Thymus (tissue), 11 donors: Measurements from ENCODE around the gene MICOS13. TPM values are rescaled to one million over a fixed set of nuclear protein-coding genes. Genes with fewer than 3 reads are reported as not detected.
A peak's percentile ranks its signal among the peaks of the same experiment; 100 is the strongest.

Experiments
- DNase-seq, 9 donors: peaks; one replicate each; pipeline ENCODE4 v3.0.0-alpha.2; 2013; ENCODE audit warnings: low spot score in 9 of 9, low read depth in 6 of 9, missing footprints in 1 of 9
- H3K27ac ChIP-seq, 2 donors: one replicate each; pipeline ENCODE4 v1.5.1; 2013; ENCODE audit warnings: control low read depth in 1 of 2, low read depth in 1 of 2, low read length in 1 of 2, mild to moderate bottlenecking in 1 of 2, moderate library complexity in 1 of 2
- H3K27me3 ChIP-seq, 2 donors: one replicate each; pipeline ENCODE4 v1.5.1; 2013; ENCODE audit warnings: low read length in 1 of 2; ENCODE audit not compliant: control insufficient read depth in 2 of 2, insufficient read depth in 1 of 2
- H3K36me3 ChIP-seq, 2 donors: one replicate each; pipeline ENCODE4 v1.5.1; 2013; ENCODE audit warnings: low read length in 1 of 2, mild to moderate bottlenecking in 1 of 2, moderate library complexity in 1 of 2; ENCODE audit not compliant: control insufficient read depth in 2 of 2, insufficient read depth in 2 of 2
- H3K4me1 ChIP-seq, 2 donors: one replicate each; pipeline ENCODE4 v1.5.1; 2013; ENCODE audit warnings: low read length in 2 of 2; ENCODE audit not compliant: control insufficient read depth in 2 of 2, insufficient read depth in 2 of 2
- H3K4me3 ChIP-seq, 2 donors: one replicate each; pipeline ENCODE4 v1.5.1; 2013; ENCODE audit warnings: low read length in 2 of 2, control low read depth in 1 of 2, mild to moderate bottlenecking in 1 of 2
- H3K9me3 ChIP-seq, 2 donors: one replicate each; pipeline ENCODE4 v1.5.1; 2013; ENCODE audit warnings: low read length in 1 of 2, mild to moderate bottlenecking in 1 of 2; ENCODE audit not compliant: control insufficient read depth in 2 of 2, insufficient read depth in 1 of 2
- WGBS: extraction: QIAGEN DNeasy Blood & Tissue Kit; methylation state at CpG from one replicate; pipeline ENCODE4 v1.1.7; 2013; 5-methylcytosine and 5-hydroxymethylcytosine counted together
- polyA plus RNA-seq: library from polyadenylated mRNA; stranded (reverse); fragments of 200-250 nt; gene quantifications from one replicate; pipeline ENCODE4 v1.2.3, GENCODE V29; 2013
- total RNA-seq: library from RNA; stranded (reverse); fragments of 120-200 nt; gene quantifications from one replicate; pipeline ENCODE4 v1.2.4, GENCODE V29; 2013
- donor health status: healthy.

The MICOS13 gene
- total and polyA plus RNA-seq, 2 donors: 67.6 to 70.5 TPM

DNA sequence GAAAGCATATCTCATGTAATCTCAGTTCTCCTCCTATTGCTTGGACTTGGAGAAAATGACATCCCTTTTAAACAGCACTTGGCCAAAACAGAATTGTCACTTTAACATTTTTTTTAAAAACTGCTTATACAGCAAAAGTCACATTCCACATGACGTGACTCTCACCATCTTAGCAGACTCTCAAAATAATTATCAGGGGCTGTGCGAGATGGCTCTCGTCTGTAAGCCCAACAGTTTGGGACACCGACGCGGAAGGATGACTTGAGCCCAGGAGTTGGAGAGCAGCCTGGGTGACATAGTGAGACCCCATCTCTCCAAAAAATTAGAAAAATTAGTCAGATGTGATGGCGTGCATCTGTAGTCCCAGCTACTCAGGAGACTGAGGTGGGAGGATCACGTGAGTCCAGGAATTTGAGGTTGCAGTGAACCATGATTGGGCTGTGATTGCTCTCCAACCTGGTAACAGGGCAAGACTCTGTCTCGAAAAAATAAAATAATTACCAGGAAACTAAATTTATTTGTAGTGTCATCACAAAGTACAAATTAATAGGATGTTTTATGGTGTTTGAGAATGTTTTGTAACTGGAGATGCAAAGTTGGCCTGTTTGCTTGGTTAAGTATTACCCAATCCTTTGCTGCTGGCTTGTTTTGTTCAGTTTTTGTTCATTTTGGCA, 48.6 kb downstream of the MICOS13 start:
- Histone ChIP-seq H3K9me3 (no peaks in the 10 kb centered on the region), H3K36me3 (peaks cover 33 to 69% of the 10 kb centered on the region in 2 donors), H3K4me1 (peaks cover 15 to 20% of the 10 kb centered on the region in 2 donors), H3K27ac (no peak overlapping the region), H3K4me3 (no peak overlapping the region), H3K27me3 (no peaks in the 10 kb centered on the region)
- DNase-seq: no peak
- WGBS: 96% methylated on average over 9 of the region's 9 CpGs

DNA sequence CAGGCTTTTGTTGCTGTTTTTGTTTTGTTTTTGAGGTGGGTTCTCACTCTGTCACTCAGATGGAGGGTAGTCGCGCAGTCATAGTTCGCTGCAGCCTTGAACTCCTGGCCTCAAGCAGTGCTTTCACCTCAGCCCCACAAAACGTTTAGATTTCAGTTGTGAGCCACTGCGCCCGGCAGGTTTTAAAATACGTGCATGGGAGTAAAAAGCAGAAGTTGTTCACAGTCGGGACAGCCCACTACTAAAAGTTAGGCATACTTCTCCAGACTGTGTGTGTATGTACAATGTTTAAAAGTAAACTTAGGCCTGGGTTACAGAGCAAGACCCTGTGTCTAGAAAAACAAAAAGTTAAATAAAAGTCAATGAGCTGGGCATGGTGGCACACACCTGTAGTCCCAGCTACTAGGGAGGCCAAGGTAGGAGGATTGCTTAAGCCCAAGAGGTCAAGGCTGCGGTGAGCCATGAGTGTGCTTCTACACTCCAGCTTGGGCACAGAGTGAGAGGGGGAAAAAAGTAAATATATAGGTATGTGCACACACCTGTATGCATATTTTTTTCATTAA, 51.3 kb downstream of the MICOS13 start:
- peaks cover 31 to 45% of the 10 kb centered on the region in 2 donors for H3K4me1 ChIP-seq

DNA sequence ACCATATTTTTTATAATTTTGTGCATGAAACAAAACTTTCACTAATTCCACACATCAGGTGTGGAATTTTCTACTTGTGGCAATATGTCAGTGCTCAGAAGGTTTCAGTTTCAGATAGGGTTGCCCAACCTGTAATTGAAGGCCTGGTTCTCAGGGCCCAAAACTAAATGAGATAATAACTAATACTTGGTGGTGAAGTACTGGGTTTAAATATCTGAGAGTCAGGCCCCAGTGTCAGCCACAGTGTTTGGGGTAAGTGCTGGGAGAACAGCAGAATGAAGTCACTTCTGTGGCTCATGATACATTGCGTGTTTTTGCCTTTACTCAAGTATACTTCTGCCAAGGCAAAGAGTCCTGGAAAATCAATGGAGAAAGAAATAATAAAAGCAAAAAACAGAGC, 51.9 kb downstream of the MICOS13 start:
- Histone ChIP-seq H3K4me1 (peaks cover 31 to 45% of the 10 kb centered on the region in 2 donors), H3K9me3 (no peaks in the 10 kb centered on the region), H3K27me3 (no peaks in the 10 kb centered on the region), H3K4me3 (no peak overlapping the region), H3K36me3 (peaks cover 40 to 76% of the 10 kb centered on the region in 2 donors), H3K27ac (peak overlapping the region in 1 of 2 donors; percentile 36)
- DNase-seq: no peak
- WGBS: 93% methylated on average over 1 of the region's 1 CpG

More for the DNA sequence above, 51.3 kb downstream of the MICOS13 start:
- H3K9me3 ChIP-seq: no peaks in the 10 kb centered on the region
- H3K27me3 ChIP-seq: no peaks in the 10 kb centered on the region
- WGBS: 57% methylated on average over 9 of the region's 9 CpGs
- no peak for DNase-seq
- H3K27ac ChIP-seq: peak overlapping the region in 1 of 2 donors; percentile 36
- H3K4me3 ChIP-seq: no peak overlapping the region
- peaks cover 40 to 76% of the 10 kb centered on the region in 2 donors for H3K36me3 ChIP-seq

Other genes starting within 250 kb of the MICOS13 start
- gene ZNRF4, start 225.1 kb downstream of the MICOS13 start, total RNA-seq: not detected
- gene ZNRF4, start 225.1 kb downstream of the MICOS13 start, polyA plus RNA-seq: not detected
- gene TINCR, start 112.6 kb downstream of the MICOS13 start, total RNA-seq: 0.19 TPM
- 0.71 TPM for gene TINCR, start 112.6 kb downstream of the MICOS13 start, polyA plus RNA-seq
- 22.2 TPM for gene SAFB2, start 57.7 kb downstream of the MICOS13 start, total RNA-seq
- gene SAFB2, start 57.7 kb downstream of the MICOS13 start, polyA plus RNA-seq: 60.6 TPM
- 32.6 TPM for gene SAFB, start 57.4 kb downstream of the MICOS13 start, total RNA-seq
- gene SAFB, start 57.4 kb downstream of the MICOS13 start, polyA plus RNA-seq: 73.3 TPM
- gene HSD11B1L, start 511 bp upstream of the MICOS13 start, total RNA-seq: 4.6 TPM
- gene HSD11B1L, start 511 bp upstream of the MICOS13 start, polyA plus RNA-seq: 6.5 TPM
- gene RPL36, start 9.8 kb upstream of the MICOS13 start, total RNA-seq: 1,127 TPM
- 1,924 TPM for gene RPL36, start 9.8 kb upstream of the MICOS13 start, polyA plus RNA-seq
- gene LONP1, start 39.6 kb upstream of the MICOS13 start, total RNA-seq: 34.3 TPM
- gene LONP1, start 39.6 kb upstream of the MICOS13 start, polyA plus RNA-seq: 37.7 TPM
- 0.05 TPM for gene CATSPERD, start 40.1 kb upstream of the MICOS13 start, total RNA-seq
- gene CATSPERD, start 40.1 kb upstream of the MICOS13 start, polyA plus RNA-seq: 0.05 TPM
- gene PRR22, start 104.2 kb upstream of the MICOS13 start, total RNA-seq: 1.6 TPM
- gene PRR22, start 104.2 kb upstream of the MICOS13 start, polyA plus RNA-seq: 13.6 TPM
- 25.2 TPM for gene DUS3L, start 110.6 kb upstream of the MICOS13 start, total RNA-seq
- gene DUS3L, start 110.6 kb upstream of the MICOS13 start, polyA plus RNA-seq: 43.9 TPM
- 1.7 TPM for gene NRTN, start 124.6 kb upstream of the MICOS13 start, total RNA-seq
- gene NRTN, start 124.6 kb upstream of the MICOS13 start, polyA plus RNA-seq: 4.0 TPM
- under 0.01 TPM for gene FUT6, start 159.2 kb upstream of the MICOS13 start, total RNA-seq
- gene FUT6, start 159.2 kb upstream of the MICOS13 start, polyA plus RNA-seq: 0.43 TPM
- gene FUT3, start 170.9 kb upstream of the MICOS13 start, total RNA-seq: 0.19 TPM
- gene FUT3, start 170.9 kb upstream of the MICOS13 start, polyA plus RNA-seq: 2.9 TPM
- gene FUT5, start 190.0 kb upstream of the MICOS13 start, total RNA-seq: 0.05 TPM
- gene FUT5, start 190.0 kb upstream of the MICOS13 start, polyA plus RNA-seq: not detected
- gene NDUFA11, start 223.3 kb upstream of the MICOS13 start, total RNA-seq: 218 TPM
- 292 TPM for gene NDUFA11, start 223.3 kb upstream of the MICOS13 start, polyA plus RNA-seq
- gene VMAC, start 224.4 kb upstream of the MICOS13 start, total RNA-seq: 5.9 TPM
- gene VMAC, start 224.4 kb upstream of the MICOS13 start, polyA plus RNA-seq: 10.8 TPM
- 6.5 TPM for gene CAPS, start 233.7 kb upstream of the MICOS13 start, total RNA-seq
- 70.4 TPM for gene CAPS, start 233.7 kb upstream of the MICOS13 start, polyA plus RNA-seq